Right lobe of liver (tissue), 4 donors: Measurements from ENCODE around the gene ALDH1A1.

ENCODE experiments used
- POLR2A ChIP-seq: fragments of 450-650 bp; IDR thresholded peaks from one replicate; pipeline ENCODE4 v1.6.1; 2017; ENCODE audit warnings: antibody characterized with exemption, mild to moderate bottlenecking
- TF ChIP-seq, protein P1 (sequence below), 4 donors: fragments of 200-600 bp in 3 of 4; fragments of 450-650 bp in 1 of 4; IDR thresholded peaks; one replicate each; pipeline versions ENCODE4 v1.5.1 to v1.8.0; 2016 to 2022; ENCODE audit warnings: antibody characterized with exemption in 4 of 4, mild to moderate bottlenecking in 2 of 4
- donor health status: DM: no; HTN: no; CAD: no.
- donor health status: DM: no; HTN: no; CAD: no.
- donor health status: DM: no; HTN: yes; CAD: no.

GRCh38 chr9:72991772-72992171, 38.9 kb upstream of the ALDH1A1 start:
- TF ChIP-seq, protein P1, sequence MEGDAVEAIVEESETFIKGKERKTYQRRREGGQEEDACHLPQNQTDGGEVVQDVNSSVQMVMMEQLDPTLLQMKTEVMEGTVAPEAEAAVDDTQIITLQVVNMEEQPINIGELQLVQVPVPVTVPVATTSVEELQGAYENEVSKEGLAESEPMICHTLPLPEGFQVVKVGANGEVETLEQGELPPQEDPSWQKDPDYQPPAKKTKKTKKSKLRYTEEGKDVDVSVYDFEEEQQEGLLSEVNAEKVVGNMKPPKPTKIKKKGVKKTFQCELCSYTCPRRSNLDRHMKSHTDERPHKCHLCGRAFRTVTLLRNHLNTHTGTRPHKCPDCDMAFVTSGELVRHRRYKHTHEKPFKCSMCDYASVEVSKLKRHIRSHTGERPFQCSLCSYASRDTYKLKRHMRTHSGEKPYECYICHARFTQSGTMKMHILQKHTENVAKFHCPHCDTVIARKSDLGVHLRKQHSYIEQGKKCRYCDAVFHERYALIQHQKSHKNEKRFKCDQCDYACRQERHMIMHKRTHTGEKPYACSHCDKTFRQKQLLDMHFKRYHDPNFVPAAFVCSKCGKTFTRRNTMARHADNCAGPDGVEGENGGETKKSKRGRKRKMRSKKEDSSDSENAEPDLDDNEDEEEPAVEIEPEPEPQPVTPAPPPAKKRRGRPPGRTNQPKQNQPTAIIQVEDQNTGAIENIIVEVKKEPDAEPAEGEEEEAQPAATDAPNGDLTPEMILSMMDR (IDR thresholded peaks at IDR 0.05): no peak
- TF ChIP-seq POLR2A: no peak
